ENCODE results near the gene PAQR4.

PAQR4 gene

GRCh38 chr16:3017344-3017743 lies 48.2 kb downstream of the PAQR4 start:
- Histone ChIP-seq H3K4me2 (ENCODE audit: insufficient read depth, low read length, poor library complexity, severe bottlenecking) (peak overlapping the region; percentile 84), H2BK5ac (ENCODE audit: low read length) (peak overlapping the region; percentile 39), H3K23ac (ENCODE audit: low read depth, low read length, poor library complexity) (no peak overlapping the region), H2BK12ac (ENCODE audit: low read length) (no peak overlapping the region), H3K36me3 (replicated peaks in 1 of 2; ENCODE audit: control insufficient read depth in 2 of 2, insufficient read depth in 2 of 2, low read length in 2 of 2) (no peaks in the 10 kb centered on the region), H3K27me3 (ENCODE audit: control insufficient read depth in 3 of 3, insufficient read depth in 3 of 3, low read depth in 1 of 3, low read length in 3 of 3) (peaks cover 7 to 47% (median 26%) of the 10 kb centered on the region in 3 experiments), H4K91ac (ENCODE audit: low read depth, low read length, poor library complexity) (no peak overlapping the region), H3K79me1 (ENCODE audit: low read depth, low read length) (peaks cover 6% of the 10 kb centered on the region), H3K14ac (ENCODE audit: low read length) (peak overlapping the region; percentile 38), H3K4me3 (ENCODE audit: low read length in 2 of 2) (peak overlapping the region in 1 of 2 donors; percentile 76), H3K4ac (ENCODE audit: low read length) (no peak overlapping the region), H3K27ac (replicated peaks; ENCODE audit: low read length) (no peak overlapping the region), H3K4me1 (ENCODE audit: control insufficient read depth in 2 of 2, insufficient read depth in 1 of 2, low read depth in 1 of 2, low read length in 2 of 2) (peaks cover 11 to 18% of the 10 kb centered on the region in 2 donors), H2BK120ac (ENCODE audit: low read depth, low read length) (no peak overlapping the region), H2AK5ac (ENCODE audit: low read depth, low read length) (peak overlapping the region; percentile 36), H3K18ac (ENCODE audit: low read length) (peak overlapping the region; percentile 85), H2BK15ac (ENCODE audit: low read length) (peak overlapping the region; percentile 83), H4K8ac (ENCODE audit: low read depth, low read length) (no peak overlapping the region), H2AFZ (ENCODE audit: low read length) (no peak overlapping the region), H3K9me3 (replicated peaks in 1 of 2; ENCODE audit: control insufficient read depth in 2 of 2, insufficient read depth in 1 of 2, low read depth in 1 of 2, low read length in 2 of 2) (no peaks in the 10 kb centered on the region), H3K9ac (ENCODE audit: low read depth, low read length, poor library complexity) (no peak overlapping the region)
- no peak for DNase-seq (ENCODE audit: low spot score)
- WGBS, 2 donors (ENCODE audit: extremely low coverage in 2 of 2, insufficient read length in 2 of 2, insufficient replicate concordance in 1 of 2) = no CpG with 5 or more reads among the region's 20 CpGs

- H3K4ac ChIP-seq (ENCODE audit: low read length) = no peak within 1 kb of the TSS
- peak within 1 kb of the TSS; percentile 94 for H3K23ac ChIP-seq (ENCODE audit: low read depth, low read length, poor library complexity)
- peak within 1 kb of the TSS; percentile 34 for H3K9ac ChIP-seq (ENCODE audit: low read depth, low read length, poor library complexity)
- peak within 1 kb of the TSS; percentile 36 for H2AK5ac ChIP-seq (ENCODE audit: low read depth, low read length)
- peaks cover 17 to 22% of the 10 kb centered on the region in 2 donors for H3K4me1 ChIP-seq (ENCODE audit: control insufficient read depth in 2 of 2, insufficient read depth in 1 of 2, low read depth in 1 of 2, low read length in 2 of 2)
- peak within 1 kb of the TSS; percentile 38 for H3K14ac ChIP-seq (ENCODE audit: low read length)
- no CpG with 5 or more reads among the region's 52 CpGs for WGBS, 2 donors (ENCODE audit: extremely low coverage in 2 of 2, insufficient read length in 2 of 2, insufficient replicate concordance in 1 of 2)
- H2BK120ac ChIP-seq (ENCODE audit: low read depth, low read length) = no peak within 1 kb of the TSS
- H2BK5ac ChIP-seq (ENCODE audit: low read length) = peak within 1 kb of the TSS; percentile 39
- H3K4me2 ChIP-seq (ENCODE audit: insufficient read depth, low read length, poor library complexity, severe bottlenecking) = peak within 1 kb of the TSS; percentile 84
- peak within 1 kb of the TSS; percentile 94 for H3K18ac ChIP-seq (ENCODE audit: low read length)
- H3K79me1 ChIP-seq (ENCODE audit: low read depth, low read length) = peaks cover 6% of the 10 kb centered on the region
- peaks cover 7 to 41% (median 20%) of the 10 kb centered on the region in 3 experiments for H3K27me3 ChIP-seq (ENCODE audit: control insufficient read depth in 3 of 3, insufficient read depth in 3 of 3, low read depth in 1 of 3, low read length in 3 of 3)
- no peak within 1 kb of the TSS for H2BK12ac ChIP-seq (ENCODE audit: low read length)
- peak within 1 kb of the TSS; percentile 83 for H2BK15ac ChIP-seq (ENCODE audit: low read length)
- no peaks in the 10 kb centered on the region for H3K36me3 ChIP-seq (replicated peaks in 1 of 2; ENCODE audit: control insufficient read depth in 2 of 2, insufficient read depth in 2 of 2, low read length in 2 of 2)
- H4K8ac ChIP-seq (ENCODE audit: low read depth, low read length) = peak within 1 kb of the TSS; percentile 92
- DNase-seq (ENCODE audit: low spot score) = peak; percentile 77
- no peaks in the 10 kb centered on the region for H3K9me3 ChIP-seq (replicated peaks in 1 of 2; ENCODE audit: control insufficient read depth in 2 of 2, insufficient read depth in 1 of 2, low read depth in 1 of 2, low read length in 2 of 2)
- no peak within 1 kb of the TSS for H4K91ac ChIP-seq (ENCODE audit: low read depth, low read length, poor library complexity)
- H3K27ac ChIP-seq (replicated peaks; ENCODE audit: low read length) = no peak within 1 kb of the TSS
- peak within 1 kb of the TSS; percentile 34 for H2AFZ ChIP-seq (ENCODE audit: low read length)
- peak within 1 kb of the TSS in 1 of 2 donors; percentile 78 for H3K4me3 ChIP-seq (ENCODE audit: low read length in 2 of 2)
Observed at GRCh38 chr16:3017794-3018506, 48.8 kb downstream of the PAQR4 start, which contains the start of gene CLDN6. Gene CLDN6 (minus strand): TSS chr16:3018183. CDS start chr16:3016021, 2,162 bp downstream.

GRCh38 chr16:3019594-3020246 lies 50.6 kb downstream of the PAQR4 start:
- Histone ChIP-seq H2BK120ac (ENCODE audit: low read depth, low read length) (no peak overlapping the region), H2AFZ (ENCODE audit: low read length) (peak overlapping the region; percentile 93), H3K79me1 (ENCODE audit: low read depth, low read length) (peaks cover 9% of the 10 kb centered on the region), H3K9ac (ENCODE audit: low read depth, low read length, poor library complexity) (no peak overlapping the region), H3K4ac (ENCODE audit: low read length) (no peak overlapping the region), H4K8ac (ENCODE audit: low read depth, low read length) (peak overlapping the region; percentile 43), H2BK12ac (ENCODE audit: low read length) (no peak overlapping the region), H4K91ac (ENCODE audit: low read depth, low read length, poor library complexity) (no peak overlapping the region), H3K4me3 (ENCODE audit: low read length in 2 of 2) (peak overlapping the region; percentile 46 to 51), H3K4me2 (ENCODE audit: insufficient read depth, low read length, poor library complexity, severe bottlenecking) (peak overlapping the region; percentile 73), H3K14ac (ENCODE audit: low read length) (no peak overlapping the region), H2BK5ac (ENCODE audit: low read length) (peak overlapping the region; percentile 53), H3K27ac (replicated peaks; ENCODE audit: low read length) (no peak overlapping the region), H3K18ac (ENCODE audit: low read length) (peak overlapping the region; percentile 85), H2BK15ac (ENCODE audit: low read length) (peak overlapping the region; percentile 67), H3K36me3 (replicated peaks in 1 of 2; ENCODE audit: control insufficient read depth in 2 of 2, insufficient read depth in 2 of 2, low read length in 2 of 2) (no peaks in the 10 kb centered on the region), H3K4me1 (ENCODE audit: control insufficient read depth in 2 of 2, insufficient read depth in 1 of 2, low read depth in 1 of 2, low read length in 2 of 2) (peaks cover 25 to 29% of the 10 kb centered on the region in 2 donors), H3K9me3 (replicated peaks in 1 of 2; ENCODE audit: control insufficient read depth in 2 of 2, insufficient read depth in 1 of 2, low read depth in 1 of 2, low read length in 2 of 2) (no peaks in the 10 kb centered on the region), H3K23ac (ENCODE audit: low read depth, low read length, poor library complexity) (peak overlapping the region; percentile 98), H3K27me3 (ENCODE audit: control insufficient read depth in 3 of 3, insufficient read depth in 3 of 3, low read depth in 1 of 3, low read length in 3 of 3) (peaks cover 0 to 24% (median 9%) of the 10 kb centered on the region in 3 experiments), H2AK5ac (ENCODE audit: low read depth, low read length) (peak overlapping the region; percentile 46)
- DNase-seq (ENCODE audit: low spot score) = no peak
- WGBS, 2 donors (ENCODE audit: extremely low coverage in 2 of 2, insufficient read length in 2 of 2, insufficient replicate concordance in 1 of 2) = no CpG with 5 or more reads among the region's 40 CpGs

DNA sequence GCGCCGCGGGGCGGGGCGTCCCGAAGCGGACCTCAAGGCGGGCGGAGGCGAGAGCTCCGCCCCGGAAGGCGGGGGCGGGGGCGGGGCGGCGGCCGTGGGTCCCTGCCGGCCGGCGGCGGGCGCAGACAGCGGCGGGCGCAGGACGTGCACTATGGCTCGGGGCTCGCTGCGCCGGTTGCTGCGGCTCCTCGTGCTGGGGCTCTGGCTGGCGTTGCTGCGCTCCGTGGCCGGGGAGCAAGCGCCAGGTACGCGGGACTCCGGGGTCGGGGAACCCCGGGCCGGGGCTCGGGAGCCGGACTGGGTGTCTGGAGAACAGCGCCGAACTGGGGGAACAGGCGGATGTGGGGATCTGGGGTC lies 51.1 kb downstream of the PAQR4 start, which contains the start of gene TNFRSF12A:
TNFRSF12A (plus strand) TSS at position 122 of the 357 bp plus-strand sequence; CDS start at position 152, 30 bp downstream.
- H3K9me3 ChIP-seq (replicated peaks in 1 of 2; ENCODE audit: control insufficient read depth in 2 of 2, insufficient read depth in 1 of 2, low read depth in 1 of 2, low read length in 2 of 2) = no peaks in the 10 kb centered on the region
- DNase-seq (ENCODE audit: low spot score) = peak; percentile 84
- H4K8ac ChIP-seq (ENCODE audit: low read depth, low read length) = peak within 1 kb of the TSS; percentile 43
- peak within 1 kb of the TSS; percentile 93 for H2AFZ ChIP-seq (ENCODE audit: low read length)
- peak within 1 kb of the TSS; percentile 89 for H3K14ac ChIP-seq (ENCODE audit: low read length)
- H4K91ac ChIP-seq (ENCODE audit: low read depth, low read length, poor library complexity) = no peak within 1 kb of the TSS
- H3K18ac ChIP-seq (ENCODE audit: low read length) = peak within 1 kb of the TSS; percentile 98
- peaks cover 0 to 19% (median 9%) of the 10 kb centered on the region in 3 experiments for H3K27me3 ChIP-seq (ENCODE audit: control insufficient read depth in 3 of 3, insufficient read depth in 3 of 3, low read depth in 1 of 3, low read length in 3 of 3)
- H3K4me3 ChIP-seq (ENCODE audit: low read length in 2 of 2) = peak within 1 kb of the TSS; percentile 51 to 91
- WGBS, 2 donors (ENCODE audit: extremely low coverage in 2 of 2, insufficient read length in 2 of 2, insufficient replicate concordance in 1 of 2) = no CpG with 5 or more reads among the region's 49 CpGs
- peak within 1 kb of the TSS; percentile 96 for H2BK15ac ChIP-seq (ENCODE audit: low read length)
- H3K4ac ChIP-seq (ENCODE audit: low read length) = no peak within 1 kb of the TSS
- peaks cover 25 to 29% of the 10 kb centered on the region in 2 donors for H3K4me1 ChIP-seq (ENCODE audit: control insufficient read depth in 2 of 2, insufficient read depth in 1 of 2, low read depth in 1 of 2, low read length in 2 of 2)
- H3K27ac ChIP-seq (replicated peaks; ENCODE audit: low read length) = peak within 1 kb of the TSS; percentile 92
- peak within 1 kb of the TSS; percentile 82 for H2BK5ac ChIP-seq (ENCODE audit: low read length)
- H2AK5ac ChIP-seq (ENCODE audit: low read depth, low read length) = peak within 1 kb of the TSS; percentile 81
- H3K9ac ChIP-seq (ENCODE audit: low read depth, low read length, poor library complexity) = peak within 1 kb of the TSS; percentile 91
- H2BK120ac ChIP-seq (ENCODE audit: low read depth, low read length) = no peak within 1 kb of the TSS
- H2BK12ac ChIP-seq (ENCODE audit: low read length) = peak within 1 kb of the TSS; percentile 90
- peaks cover 9% of the 10 kb centered on the region for H3K79me1 ChIP-seq (ENCODE audit: low read depth, low read length)
- H3K23ac ChIP-seq (ENCODE audit: low read depth, low read length, poor library complexity) = peak within 1 kb of the TSS; percentile 98
- H3K36me3 ChIP-seq (replicated peaks in 1 of 2; ENCODE audit: control insufficient read depth in 2 of 2, insufficient read depth in 2 of 2, low read length in 2 of 2) = no peaks in the 10 kb centered on the region
- peak within 1 kb of the TSS; percentile 100 for H3K4me2 ChIP-seq (ENCODE audit: insufficient read depth, low read length, poor library complexity, severe bottlenecking)
